NCI-H524 (cell line): ENCODE data around the gene RPS6KA3.
"Not testable (repeated sequence)": the region's sequence is repeated elsewhere in the genome, so short reads cannot be mapped to it uniquely, and the experiment has no call there.

Experiments used
- DNase-seq, 2 experiments: peaks; one replicate each; lab custom pipeline; 2025; lab: John Stamatoyannopoulos, UW

RPS6KA3 gene

GRCh38 chrX:20218836-20219505 lies 47.7 kb downstream of the RPS6KA3 start:
- no peak for DNase-seq

- DNase-seq = no peak
Observed at GRCh38 chrX:20217906-20218305, 48.8 kb downstream of the RPS6KA3 start.

GRCh38 chrX:20217271-20217670 lies 49.4 kb downstream of the RPS6KA3 start:
- no peak for DNase-seq

- peak in 1 of 2 experiments; percentile 23 for DNase-seq
Observed at GRCh38 chrX:20215565-20215964, 51.1 kb downstream of the RPS6KA3 start.

- DNase-seq = no peak
Observed at GRCh38 chrX:20212486-20213089, 54.1 kb downstream of the RPS6KA3 start.

GRCh38 chrX:20211261-20211786 lies 55.4 kb downstream of the RPS6KA3 start:
- DNase-seq = no peak

GRCh38 chrX:20205927-20206708 lies 60.6 kb downstream of the RPS6KA3 start:
- DNase-seq = no peak

- no peak for DNase-seq
Observed at GRCh38 chrX:20204351-20204750, 62.4 kb downstream of the RPS6KA3 start.

GRCh38 chrX:20197641-20198210 lies 69.0 kb downstream of the RPS6KA3 start:
- DNase-seq = no peak

GRCh38 chrX:20189171-20189570 lies 77.5 kb downstream of the RPS6KA3 start:
- no peak for DNase-seq

- DNase-seq = no peak
Observed at GRCh38 chrX:20181598-20182329, 84.9 kb downstream of the RPS6KA3 start.

GRCh38 chrX:20177093-20177492 lies 89.6 kb downstream of the RPS6KA3 start:
- no peak for DNase-seq

- no peak for DNase-seq
Observed at GRCh38 chrX:20173856-20174255, 92.9 kb downstream of the RPS6KA3 start.

- no peak for DNase-seq
Observed at GRCh38 chrX:20173313-20173712, 93.4 kb downstream of the RPS6KA3 start.

GRCh38 chrX:20171887-20172286 lies 94.8 kb downstream of the RPS6KA3 start:
- DNase-seq = no peak

- not testable (repeated sequence) for DNase-seq
Observed at GRCh38 chrX:20162516-20162915, 104.2 kb downstream of the RPS6KA3 start.

- DNase-seq = no peak
Observed at GRCh38 chrX:20159797-20160385, 106.8 kb downstream of the RPS6KA3 start.

GRCh38 chrX:20151689-20152088 lies 115.0 kb downstream of the RPS6KA3 start:
- no peak for DNase-seq

GRCh38 chrX:20149326-20149725 lies 117.4 kb downstream of the RPS6KA3 start:
- no peak for DNase-seq

GRCh38 chrX:20147561-20147960 lies 119.1 kb downstream of the RPS6KA3 start:
- DNase-seq = no peak

GRCh38 chrX:20144491-20144890 lies 122.2 kb downstream of the RPS6KA3 start:
- no peak for DNase-seq
